Stimulated activated naive CD4-positive, alpha-beta T cell treated with Interleukin-2 at 50 U/mL for 16 hours (primary cell): Measurements from ENCODE around the gene TRAM2.
"Not testable (repeated sequence)": the region's sequence is repeated elsewhere in the genome, so short reads cannot be mapped to it uniquely, and the experiment has no call there.

Experiments
- DNase-seq: peaks from one replicate; lab custom pipeline; 2025; lab: John Stamatoyannopoulos, UW

TRAM2 gene

DNA sequence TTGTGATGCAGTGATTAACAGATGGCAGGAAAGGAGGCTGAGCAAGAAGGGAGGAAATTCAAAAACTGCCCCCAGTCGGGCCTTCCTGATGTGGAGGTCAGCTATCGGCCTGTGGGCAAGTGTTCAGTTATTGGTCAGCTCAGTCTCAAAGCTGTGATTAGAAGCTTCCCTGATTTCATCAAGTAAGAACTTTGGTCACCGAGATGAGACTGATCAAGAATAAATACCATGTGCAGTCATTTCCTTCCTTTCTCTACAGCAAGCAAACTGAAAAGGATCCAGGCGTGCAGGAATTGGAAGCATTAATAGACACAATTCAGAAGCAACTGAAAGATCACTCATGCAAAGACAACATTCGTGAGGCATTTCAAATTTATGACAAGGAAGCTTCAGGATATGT is 87.0 kb downstream of the TRAM2 start:
- no peak for DNase-seq

DNA sequence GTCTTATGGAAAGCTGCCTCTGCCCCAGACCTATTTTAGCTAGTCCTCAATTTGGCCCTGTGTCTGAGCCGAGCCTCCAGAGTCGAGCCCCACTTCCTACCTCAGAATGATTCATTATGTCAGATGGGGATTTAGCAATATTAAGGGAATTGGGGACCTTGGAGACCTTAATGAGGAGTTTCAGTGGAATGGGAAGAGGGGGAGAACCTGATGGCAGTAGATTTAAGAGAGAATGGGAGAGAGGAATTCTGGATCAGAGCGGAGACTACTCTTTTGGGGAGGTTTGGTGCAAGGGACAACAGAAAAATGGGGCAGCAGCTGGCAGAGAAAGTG is 93.2 kb downstream of the TRAM2 start:
- no peak for DNase-seq

DNA sequence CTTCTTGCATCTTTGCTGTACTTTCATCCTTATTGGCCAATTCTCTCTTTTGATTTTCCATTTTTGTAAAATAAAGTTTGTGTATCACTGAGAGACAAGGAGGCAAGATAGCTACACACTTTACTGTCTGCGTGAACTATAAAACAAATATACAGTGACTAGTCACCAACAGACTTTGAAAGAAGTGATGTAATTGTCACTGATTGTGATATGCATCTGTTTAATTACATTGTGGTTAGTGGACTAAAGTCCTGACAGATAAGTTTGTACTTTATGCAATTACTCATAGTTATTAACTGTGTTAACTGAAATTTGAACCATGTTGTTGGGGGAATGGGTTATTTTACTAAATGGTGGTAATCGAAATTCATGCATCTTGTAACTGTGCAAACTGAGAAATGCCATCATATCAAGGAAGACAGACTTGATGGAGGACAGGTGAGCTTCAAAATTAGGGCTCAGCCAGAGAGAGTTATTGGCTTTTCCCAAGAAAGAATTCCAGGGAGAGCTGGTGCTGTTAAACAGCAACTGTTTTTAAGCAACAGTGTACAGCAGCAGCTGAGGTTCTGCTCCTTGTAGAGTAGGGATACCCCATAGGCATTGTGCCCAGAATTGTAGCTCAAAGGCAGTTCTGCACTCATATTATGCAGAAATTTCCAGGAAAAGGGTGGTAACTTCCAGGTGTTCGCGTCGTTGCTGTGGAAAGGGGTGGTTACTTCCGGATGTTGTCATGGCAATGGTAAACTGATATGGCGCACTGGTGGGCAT is 93.8 kb downstream of the TRAM2 start:
- DNase-seq = no peak

DNA sequence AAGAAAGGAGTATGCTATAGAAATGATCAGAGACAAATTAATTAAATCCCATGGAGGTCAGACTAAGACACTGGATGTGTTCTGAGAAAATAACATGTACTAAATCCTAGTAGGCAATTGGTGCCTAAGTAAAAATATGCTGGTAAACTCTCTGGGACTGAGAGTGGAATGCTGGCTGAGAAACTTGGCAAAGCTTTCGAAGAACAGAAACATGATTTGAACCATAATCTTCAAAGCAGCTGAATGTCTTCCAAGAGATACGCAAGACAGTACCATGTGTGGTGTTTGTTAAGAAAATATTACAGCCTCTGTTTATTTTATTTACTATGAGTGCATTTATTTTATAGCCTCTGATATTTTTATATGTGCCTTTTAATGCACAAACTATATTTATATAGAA is 101.6 kb downstream of the TRAM2 start:
- DNase-seq = no peak

- no peak for DNase-seq
Measured at GRCh38 chr6:52474173-52474572, 102.7 kb downstream of the TRAM2 start.

GRCh38 chr6:52461194-52461593 is 115.7 kb downstream of the TRAM2 start:
- not testable (repeated sequence) for DNase-seq

DNA sequence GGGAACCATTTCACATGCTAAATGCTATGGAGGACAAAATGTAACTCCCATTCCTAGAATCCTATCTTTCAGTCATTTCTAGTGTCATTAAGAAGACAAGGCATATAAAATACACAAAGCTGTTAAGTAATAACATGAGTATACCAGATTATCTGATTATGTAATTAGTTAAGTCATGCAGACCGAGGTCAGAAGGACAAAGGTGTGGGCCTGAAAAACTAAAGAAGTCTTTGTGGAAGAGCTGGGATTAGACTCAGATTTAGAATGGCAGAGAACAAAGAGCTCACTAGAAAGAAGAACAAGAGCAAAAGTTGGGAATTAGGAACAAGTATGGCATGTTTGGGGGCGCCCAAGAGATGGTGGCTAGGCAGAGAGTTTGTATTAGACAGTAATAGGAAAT is 119.8 kb downstream of the TRAM2 start:
- DNase-seq = no peak

DNA sequence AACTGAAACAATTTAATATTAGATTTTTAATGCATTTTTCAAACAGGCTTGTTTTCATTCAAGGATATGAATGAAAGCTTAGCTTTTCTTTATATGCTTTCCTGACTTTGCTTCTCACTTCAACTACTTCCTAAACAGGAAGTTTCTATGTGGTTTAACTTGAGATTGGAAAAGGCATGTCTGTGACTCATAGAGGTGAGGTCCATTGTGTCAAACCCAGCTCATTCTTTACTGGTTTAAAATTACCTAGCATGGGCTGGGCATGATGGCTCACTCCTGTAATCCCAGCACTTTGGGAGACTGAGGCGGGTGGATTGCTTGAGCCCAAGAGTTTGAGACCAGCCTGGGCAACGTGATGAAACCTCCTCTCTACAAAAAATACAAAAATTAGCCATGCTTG is 122.3 kb downstream of the TRAM2 start:
- DNase-seq = no peak
